ENCODE measurements around the gene RETREG3.
"Not testable (repeated sequence)": the region's sequence is repeated elsewhere in the genome, so short reads cannot be mapped to it uniquely, and the experiment has no call there.

Gene RETREG3

DNA sequence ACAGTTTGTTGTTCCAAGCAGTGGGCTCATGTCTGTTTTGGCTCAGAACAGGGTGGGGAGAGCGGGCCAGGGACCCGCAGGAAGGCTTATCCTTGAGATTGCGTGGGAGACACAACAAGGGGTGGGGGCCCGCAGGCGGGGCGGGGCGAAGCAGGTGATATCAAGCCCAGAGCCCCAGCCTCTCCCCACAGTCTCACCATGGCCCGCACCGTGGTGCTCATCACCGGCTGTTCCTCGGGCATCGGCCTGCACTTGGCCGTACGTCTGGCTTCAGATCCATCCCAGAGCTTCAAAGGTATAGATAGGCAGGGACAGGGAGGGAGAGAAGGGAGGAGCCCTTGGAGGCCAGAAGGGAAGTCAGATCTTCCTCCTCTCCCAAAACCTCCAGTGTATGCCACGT lies 56.4 kb downstream of the RETREG3 start, which contains the start of gene HSD17B1:
HSD17B1 (plus strand) TSS at position 188 of the 400 bp plus-strand sequence; CDS start at position 199, 11 bp downstream.
- not testable (repeated sequence) for DNase-seq (ENCODE audit: low read depth)

DNA sequence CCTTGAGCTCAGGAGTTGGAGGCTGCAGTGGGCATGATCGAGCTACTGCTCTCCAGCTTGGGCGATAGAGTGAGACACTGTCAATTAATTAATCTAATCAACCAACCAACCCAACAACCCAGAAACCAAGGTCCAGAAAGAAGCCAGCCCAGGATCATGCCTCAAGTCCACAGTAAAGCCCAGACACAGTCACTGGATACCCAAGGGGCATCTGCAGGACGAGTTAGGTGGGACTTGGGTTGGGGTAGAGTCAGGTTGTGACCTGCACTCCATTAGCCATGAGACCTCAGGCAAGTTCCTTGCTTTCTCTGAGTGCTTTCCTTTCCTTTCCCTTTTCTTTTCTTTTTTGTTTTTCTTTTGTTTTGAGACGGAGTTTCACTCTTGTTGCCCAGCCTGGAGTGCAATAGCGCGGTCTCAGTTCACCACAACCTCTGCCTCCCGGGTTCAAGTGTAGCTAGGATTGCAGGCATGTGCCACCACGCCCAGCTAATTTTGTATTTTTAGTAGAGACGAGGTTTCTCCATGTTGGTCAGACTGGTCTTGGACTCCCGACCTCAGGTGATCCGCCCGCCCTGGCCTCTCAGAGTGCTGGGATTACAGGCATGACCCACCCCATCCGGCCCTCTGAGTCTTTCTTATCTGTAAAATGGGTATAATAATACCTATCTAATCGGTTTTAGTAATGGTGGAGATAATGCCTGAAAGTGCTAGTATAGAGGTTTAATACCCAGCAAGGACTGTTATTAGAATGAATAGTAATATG lies 60.0 kb downstream of the RETREG3 start:
- DNase-seq (ENCODE audit: low read depth): no peak

DNA sequence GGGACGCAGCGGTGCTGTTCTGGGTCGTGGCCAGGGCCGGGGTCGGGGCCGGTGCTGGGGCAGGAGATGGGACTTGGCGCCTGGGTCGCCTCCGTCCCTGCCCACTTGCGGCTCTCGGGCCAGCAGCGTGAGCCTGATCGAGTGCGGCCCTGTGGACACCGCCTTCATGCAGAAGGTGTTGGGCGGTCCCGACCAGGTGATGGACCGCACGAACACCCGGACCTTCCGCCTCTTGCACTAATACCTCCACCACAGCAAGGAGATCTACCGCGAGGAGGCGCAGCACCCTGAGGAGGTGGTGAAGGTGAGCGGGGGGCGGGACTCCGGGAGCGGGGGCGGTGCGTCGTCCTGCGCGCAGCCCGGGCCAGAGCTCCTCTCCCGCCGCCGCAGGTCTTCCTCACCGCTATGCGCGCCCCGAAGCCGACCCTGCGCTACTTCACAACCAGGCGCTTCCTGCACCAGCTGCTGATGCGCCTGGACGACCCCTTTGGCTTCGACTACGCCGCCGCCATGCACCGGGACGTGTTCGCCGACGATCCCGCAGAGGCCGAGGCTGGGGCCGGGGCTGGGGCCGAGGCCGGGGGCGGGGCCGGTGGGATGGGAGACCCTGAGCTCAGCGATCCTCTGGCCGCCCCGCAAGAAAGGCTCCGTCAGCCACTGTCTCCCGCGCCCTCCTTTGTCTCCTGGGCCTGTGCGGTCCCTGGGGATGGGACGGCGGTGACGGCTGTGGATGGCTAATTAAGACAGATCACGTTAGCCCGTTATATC lies 60.9 kb downstream of the RETREG3 start:
- DNase-seq (ENCODE audit: low read depth): peak; percentile 71

DNA sequence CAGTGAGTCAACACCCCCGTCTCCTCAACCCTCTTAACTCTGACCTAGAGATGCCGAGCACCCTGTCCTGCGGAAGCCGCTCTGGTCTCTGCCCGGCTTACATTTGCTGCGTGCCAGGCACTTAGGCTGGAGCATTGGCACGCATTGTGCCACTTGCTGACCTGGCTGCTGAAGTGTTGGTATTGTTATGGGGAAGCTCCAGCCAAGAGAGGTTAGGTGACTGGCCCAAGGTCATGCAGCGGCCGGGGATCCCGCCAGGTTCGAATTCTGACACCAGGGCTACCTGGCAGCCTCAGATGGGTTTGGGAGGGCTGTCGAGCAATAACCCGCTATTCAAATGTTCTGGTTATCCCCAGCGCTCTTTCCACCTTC lies 61.5 kb downstream of the RETREG3 start:
- DNase-seq (ENCODE audit: low read depth): no peak

DNA sequence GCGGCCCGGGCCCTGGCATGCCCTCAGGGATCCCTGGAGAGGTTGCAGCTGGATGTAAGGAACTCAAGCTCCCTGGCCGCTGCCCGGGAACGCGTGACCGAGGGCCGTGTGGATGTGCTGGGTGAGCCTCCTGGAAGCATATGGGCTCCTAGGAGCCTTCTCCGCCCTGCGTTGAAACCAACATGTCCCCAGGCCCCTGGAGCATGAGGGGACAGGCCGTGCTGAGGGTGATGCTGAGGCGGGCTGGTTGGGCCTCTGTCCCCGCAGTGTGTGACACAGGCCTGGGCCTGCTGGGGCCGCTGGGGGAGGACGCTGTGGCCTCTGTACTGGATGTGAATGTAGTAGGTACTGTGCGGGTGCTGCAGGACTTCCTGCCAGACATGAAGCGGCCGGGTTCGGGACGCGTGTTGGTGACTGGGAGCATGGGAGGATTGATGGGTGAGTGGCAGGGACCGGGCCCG lies 62.1 kb downstream of the RETREG3 start:
- no peak for DNase-seq (ENCODE audit: low read depth)

DNA sequence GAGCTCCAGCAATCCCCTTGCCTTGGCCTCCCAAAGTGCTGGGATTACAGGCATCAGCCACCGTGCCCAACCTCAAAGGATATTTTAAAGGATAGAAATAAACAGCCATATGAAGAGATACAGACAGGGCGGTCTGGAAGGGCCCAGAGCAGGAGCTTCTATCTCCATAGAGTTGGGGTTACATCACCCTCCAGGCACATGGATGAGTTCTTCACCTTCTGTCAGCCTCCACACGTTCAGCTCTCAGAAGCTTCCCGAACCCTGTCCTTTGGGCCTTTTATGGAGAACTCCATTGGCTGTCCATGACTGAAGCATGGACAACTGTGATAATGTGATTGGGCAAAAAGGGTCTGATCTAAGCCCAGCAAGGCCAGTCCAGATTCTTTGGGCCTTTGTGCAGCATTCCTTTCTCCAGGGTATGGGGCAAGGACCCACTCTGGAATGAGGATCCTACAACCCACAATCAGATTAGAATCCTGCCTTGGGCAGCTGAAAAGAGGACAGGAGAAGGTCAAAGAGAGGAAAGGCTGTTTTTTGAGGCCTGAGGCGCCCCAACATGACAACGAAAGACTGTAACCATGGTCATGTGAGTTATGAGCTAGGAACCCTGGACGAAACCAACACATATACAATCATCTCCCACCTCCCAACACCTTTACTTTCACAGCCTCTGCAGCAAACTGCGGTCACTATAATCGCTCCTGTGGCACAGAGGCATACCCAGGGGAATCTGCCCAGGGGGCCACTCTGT lies 63.2 kb downstream of the RETREG3 start:
- DNase-seq (ENCODE audit: low read depth): not testable (repeated sequence)

DNA sequence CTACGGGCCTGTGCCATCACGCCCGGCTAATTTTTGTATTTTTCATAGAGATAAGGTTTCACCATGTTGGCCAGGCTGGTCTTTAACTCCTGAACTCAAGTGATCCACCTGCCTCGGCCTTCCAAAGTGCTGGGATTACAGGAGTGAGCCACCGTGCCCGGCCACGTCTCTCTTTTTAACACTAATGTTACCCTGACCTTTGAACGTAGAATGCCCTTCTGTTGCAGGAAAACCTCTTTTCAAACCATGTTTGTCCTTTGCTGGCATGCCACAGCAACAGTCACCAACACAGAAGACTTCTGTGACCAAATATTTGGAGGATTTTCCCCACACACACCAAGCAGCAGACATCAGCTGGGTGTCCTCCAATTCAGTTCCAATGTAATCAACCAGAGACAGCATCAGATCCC lies 64.3 kb downstream of the RETREG3 start:
- no peak for DNase-seq (ENCODE audit: low read depth)

DNA sequence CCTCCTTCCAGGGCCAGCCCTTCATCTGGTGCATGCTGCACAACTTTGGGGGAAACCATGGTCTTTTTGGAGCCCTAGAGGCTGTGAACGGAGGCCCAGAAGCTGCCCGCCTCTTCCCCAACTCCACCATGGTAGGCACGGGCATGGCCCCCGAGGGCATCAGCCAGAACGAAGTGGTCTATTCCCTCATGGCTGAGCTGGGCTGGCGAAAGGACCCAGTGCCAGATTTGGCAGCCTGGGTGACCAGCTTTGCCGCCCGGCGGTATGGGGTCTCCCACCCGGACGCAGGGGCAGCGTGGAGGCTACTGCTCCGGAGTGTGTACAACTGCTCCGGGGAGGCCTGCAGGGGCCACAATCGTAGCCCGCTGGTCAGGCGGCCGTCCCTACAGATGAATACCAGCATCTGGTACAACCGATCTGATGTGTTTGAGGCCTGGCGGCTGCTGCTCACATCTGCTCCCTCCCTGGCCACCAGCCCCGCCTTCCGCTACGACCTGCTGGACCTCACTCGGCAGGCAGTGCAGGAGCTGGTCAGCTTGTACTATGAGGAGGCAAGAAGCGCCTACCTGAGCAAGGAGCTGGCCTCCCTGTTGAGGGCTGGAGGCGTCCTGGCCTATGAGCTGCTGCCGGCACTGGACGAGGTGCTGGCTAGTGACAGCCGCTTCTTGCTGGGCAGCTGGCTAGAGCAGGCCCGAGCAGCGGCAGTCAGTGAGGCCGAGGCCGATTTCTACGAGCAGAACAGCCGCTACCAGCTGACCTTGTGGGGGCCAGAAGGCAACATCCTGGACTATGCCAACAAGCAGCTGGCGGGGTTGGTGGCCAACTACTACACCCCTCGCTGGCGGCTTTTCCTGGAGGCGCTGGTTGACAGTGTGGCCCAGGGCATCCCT lies 65.7 kb downstream of the RETREG3 start:
- no peak for DNase-seq (ENCODE audit: low read depth)

DNA sequence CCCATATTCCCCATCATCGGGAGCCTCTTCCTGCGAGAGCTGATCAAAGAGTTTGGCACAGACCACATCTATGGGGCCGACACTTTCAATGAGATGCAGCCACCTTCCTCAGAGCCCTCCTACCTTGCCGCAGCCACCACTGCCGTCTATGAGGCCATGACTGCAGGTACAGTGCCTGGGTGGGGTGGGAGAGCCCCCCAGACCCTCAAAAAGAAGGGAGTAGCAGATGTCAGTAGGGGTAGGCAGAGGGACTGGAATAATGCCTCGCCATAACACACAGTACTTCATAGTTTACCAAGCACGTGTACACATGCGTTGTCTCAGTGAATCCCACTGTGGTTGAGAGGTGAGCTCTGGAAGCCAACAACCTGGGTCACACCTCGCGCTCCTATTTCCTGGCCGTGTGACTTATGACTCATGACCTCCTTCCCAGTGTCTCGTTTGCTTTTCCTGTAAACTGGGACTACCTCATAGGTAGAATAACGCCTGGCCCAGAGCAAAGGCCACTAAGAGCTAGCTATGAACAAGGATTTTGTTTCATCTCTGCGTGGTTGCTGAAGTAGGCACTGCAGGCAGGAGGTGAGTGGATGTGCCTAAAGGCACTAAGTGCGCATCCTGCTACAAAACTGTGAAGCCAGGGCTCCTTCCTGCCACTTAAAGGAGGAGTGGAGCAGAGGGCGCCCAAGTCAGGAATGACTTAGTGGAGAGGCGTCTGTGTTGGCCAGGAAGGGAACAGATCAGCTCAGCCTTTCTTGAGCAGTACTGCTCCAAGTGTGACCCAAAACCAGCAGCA lies 67.9 kb downstream of the RETREG3 start:
- DNase-seq (ENCODE audit: low read depth): peak; percentile 31

DNA sequence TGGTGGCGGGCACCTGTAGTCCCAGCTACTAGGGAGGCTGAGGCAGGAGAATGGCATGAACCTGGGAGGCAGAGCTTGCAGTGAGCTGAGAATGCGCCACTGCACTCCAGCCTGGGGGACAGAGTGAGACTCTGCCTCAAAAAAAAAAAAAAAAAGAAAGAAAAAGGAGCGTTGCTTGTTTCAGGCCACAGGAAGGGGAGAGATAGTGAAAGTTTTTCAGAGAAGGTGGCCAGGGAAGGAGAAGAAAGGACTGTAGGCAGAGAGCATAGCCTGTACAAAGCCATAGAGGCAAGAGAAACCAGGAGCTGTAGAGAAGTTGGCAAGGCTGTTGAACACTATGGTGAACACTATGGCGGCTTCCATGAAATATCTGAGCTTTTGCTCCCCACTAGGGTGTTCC lies 68.6 kb downstream of the RETREG3 start:
- DNase-seq (ENCODE audit: low read depth): not testable (repeated sequence)

DNA sequence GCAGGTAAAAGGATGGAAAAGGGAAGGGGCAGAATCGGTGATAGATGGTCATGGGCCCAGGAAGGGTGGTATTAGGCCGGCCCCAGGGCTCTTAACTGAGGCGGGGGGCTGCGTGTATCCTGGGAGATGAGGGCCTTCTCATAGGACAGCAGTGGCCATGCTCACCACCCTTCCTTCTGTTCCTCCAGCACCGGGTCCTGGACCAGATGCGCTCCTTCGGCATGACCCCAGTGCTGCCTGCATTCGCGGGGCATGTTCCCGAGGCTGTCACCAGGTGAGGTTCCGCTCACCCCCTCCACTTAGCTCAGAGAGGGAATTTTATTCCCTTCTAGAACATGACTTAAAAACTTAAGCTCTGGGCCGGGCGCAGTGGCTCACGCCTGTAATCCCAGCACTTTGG lies 70.7 kb downstream of the RETREG3 start:
- DNase-seq (ENCODE audit: low read depth): no peak

DNA sequence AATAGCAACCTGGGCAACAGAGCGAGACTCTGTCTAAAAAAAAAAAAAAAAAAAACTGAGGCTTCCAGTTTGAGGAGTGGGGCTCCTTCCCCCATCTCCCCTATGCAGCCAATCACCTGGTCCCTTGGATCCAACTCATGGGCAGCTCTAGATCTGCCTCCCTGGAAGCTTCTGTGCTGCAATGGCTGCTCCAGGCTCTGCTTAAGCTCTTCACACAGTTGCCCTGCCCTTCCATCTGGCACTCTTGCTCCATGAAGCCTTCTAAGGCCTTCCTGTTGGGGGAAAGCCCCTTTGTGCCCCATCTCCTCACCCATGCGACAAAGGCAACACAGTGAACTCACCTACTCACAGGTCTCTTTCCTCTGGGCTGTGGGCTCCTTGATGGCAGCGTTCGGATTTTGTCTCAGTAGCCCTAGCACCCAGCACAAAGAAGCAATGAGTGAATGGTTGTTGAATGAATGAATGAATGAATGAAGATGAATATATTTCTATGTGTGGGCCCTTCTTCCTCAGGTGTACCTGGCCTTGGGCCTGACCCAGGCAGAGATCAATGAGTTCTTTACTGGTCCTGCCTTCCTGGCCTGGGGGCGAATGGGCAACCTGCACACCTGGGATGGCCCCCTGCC lies 71.2 kb downstream of the RETREG3 start:
- DNase-seq (ENCODE audit: low read depth): no peak

DNA sequence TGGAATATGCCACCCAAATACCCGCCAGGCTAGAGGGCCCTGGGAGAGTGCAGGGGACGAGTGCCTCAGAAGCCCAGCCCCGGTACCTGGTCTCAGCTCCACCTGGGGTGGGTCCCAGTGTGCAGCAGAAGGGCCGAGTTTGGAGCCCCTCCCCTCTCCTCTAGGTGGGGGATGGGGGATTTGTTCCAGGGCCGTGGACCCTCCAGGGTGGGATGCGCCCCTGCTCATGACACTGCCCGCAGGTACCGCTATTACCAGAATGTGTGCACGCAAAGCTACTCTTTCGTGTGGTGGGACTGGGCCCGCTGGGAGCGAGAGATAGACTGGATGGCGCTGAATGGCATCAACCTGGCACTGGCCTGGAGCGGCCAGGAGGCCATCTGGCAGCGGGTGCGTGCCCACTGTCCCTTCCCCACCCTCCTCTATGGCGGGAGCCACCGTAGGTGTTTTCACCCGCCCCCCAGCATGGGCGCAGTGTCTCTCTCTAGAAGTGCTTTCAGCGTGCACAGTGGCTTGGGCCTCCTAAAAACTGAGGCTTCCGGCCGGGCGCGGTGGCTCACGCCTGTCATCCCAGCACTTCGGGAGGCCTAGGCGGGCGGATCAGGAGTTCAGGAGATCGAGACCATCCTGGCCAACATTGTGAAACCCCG lies 71.9 kb downstream of the RETREG3 start:
- no peak for DNase-seq (ENCODE audit: low read depth)

DNA sequence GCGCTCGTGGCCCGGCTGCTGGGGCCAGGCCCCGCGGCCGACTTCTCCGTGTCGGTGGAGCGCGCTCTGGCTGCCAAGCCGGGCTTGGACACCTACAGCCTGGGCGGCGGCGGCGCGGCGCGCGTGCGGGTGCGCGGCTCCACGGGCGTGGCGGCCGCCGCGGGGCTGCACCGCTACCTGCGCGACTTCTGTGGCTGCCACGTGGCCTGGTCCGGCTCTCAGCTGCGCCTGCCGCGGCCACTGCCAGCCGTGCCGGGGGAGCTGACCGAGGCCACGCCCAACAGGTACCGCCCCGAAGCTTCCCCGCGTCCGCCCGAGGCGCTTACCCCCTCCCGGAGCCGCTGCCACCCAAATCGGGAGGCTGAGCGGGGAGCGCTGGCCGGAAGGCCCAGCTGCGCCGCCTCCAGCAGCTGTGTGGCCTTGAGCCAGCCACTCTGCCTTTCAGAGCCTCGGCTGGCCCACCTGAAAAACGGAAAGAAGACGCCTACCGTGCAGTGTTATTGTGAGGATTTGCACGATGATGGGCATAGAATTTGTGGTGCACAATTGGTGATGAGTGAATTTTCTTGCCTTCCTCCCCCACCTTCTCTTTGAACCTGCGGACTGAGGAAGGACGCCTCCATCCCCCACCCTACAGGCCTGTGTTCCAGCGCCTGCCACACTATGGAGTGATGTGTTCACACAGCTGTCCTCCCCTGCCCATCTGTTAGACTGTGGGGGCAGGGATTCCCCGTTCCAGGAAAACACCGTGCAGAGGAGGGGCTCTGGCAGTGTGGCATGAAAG lies 72.6 kb downstream of the RETREG3 start:
- DNase-seq (ENCODE audit: low read depth): peak; percentile 61

DNA sequence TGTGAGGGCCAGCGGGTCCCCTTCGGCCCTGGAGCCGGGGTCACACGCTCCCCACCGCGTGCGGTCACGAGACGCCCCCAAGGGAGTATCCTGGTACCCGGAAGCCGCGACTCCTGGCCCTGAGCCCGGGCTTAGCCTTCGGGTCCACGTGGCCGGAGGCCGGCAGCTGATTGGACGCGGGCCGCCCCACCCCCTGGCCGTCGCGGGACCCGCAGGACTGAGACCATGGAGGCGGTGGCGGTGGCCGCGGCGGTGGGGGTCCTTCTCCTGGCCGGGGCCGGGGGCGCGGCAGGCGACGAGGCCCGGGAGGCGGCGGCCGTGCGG lies 73.2 kb downstream of the RETREG3 start, which contains the start of gene NAGLU:
NAGLU (plus strand) TSS at position 194 of the 324 bp plus-strand sequence; CDS start at position 226, 32 bp downstream.
- DNase-seq (ENCODE audit: low read depth): peak; percentile 70

DNA sequence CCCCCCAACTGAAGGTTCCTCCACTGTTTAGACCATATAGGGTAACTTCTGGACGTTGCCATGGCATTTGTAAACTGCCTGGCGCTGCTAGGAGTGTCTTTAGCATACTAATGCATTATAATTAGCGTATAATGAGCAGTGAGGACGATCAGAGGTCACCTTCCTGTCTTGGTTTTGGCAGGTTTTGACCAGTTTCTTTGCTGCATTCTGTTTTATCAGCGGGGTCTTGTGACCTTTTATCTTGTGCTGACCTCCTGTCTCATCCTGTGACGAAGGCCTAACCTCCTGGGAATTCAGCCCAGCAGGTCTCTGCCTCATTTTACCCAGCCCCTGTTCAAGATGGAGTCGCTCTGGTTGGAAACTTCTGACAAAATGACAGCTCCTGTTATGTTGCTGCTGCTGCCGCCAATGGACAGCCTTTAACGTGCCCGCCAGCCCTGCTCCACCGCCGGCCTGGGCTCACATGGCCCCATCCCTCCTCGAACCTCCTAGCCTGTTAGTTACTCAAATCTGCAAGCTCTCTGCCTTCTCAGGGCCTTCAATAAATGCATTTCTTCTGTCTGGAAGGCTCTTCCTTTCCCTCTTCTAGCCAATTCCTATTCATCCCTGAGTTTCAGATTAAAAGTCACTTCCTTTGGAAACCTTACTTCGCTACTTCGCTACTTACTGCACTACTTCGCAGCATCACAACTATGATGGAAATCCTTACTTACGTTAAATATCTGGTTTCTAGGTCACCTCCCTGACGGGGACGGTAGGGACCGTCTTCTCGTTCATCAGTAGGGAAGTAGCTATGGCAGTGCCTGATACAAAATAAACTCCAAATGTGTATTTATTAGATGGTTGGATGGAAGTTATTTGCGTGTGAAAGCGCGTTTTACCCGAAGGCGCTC lies 73.8 kb downstream of the RETREG3 start:
- no peak for DNase-seq (ENCODE audit: low read depth)

DNA sequence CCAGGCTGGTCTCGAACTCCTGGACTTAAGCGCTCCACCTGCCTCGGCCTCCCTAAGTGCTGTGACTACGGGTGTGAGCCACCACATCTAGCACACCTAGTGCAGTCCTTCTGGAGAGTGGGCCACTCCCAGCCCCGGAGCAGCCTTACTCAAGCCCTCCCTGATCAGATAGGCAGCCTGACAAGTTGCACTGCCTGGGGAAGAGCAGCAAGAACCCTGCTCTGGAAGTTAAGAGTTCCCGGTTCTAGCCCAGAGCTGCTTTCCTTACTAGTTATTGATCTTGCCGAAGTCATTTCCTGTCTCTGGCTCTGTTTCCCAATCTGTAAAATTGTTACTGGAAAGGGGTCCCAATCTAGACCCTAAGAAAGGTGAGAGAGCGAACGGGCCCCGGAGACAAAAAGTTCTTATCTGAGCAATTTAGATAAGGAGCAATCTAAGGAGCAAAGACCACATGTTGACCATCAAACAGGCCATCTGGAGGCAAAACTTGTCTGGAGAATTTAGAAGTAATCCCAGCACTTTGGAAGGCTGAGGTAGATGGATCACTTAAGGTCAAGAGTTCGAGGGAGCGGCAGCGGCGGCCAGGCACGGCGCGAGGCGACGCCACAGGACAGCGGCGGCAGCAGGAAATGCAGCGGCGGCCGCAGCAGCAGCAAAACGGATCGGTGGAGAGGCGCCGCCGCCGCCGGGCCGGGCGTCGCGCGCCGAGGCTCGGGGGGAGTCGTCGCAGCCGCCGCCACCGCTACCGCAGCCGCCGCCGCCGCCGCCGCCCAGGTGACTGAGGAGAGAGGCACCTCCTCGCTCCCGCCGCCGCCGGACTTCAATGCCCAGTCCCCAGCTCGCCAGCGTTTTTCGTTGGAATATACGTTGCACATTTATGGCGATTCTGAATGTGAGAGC lies 77.5 kb downstream of the RETREG3 start:
- peak; percentile 19 for DNase-seq (ENCODE audit: low read depth)
